ENCODE data around the gene IGSF3.

DNA sequence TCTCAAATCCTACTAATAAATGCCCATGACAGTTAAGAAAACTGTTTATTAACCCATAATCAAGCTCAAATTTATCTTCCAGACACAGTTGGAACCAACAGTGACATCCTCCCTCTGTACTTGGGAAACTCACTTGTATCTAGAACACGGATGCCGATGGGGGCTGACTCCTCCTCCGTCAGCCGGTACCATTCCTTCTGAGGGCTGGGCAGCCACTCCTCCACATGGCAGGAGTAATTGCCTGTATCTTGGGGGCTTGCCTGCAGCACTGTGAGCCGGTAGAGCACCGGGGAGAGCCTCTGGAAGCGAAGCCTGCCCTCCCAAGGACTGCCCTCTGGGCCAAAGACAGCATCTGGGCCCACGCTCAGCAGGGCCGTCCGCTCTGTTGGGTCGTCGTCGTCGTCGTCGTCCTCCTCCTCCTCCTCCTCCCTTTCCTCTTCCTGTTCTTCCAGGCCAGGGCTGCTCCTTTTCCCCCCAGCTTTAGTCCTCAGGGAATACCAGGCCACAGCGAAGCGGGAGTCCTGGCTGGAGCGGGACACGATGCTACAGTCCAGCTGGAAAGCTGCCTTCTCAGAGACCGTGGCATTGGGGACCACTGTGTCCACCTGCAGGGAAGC lies 88.2 kb downstream of the IGSF3 start:
- TF ChIP-seq, protein P1, sequence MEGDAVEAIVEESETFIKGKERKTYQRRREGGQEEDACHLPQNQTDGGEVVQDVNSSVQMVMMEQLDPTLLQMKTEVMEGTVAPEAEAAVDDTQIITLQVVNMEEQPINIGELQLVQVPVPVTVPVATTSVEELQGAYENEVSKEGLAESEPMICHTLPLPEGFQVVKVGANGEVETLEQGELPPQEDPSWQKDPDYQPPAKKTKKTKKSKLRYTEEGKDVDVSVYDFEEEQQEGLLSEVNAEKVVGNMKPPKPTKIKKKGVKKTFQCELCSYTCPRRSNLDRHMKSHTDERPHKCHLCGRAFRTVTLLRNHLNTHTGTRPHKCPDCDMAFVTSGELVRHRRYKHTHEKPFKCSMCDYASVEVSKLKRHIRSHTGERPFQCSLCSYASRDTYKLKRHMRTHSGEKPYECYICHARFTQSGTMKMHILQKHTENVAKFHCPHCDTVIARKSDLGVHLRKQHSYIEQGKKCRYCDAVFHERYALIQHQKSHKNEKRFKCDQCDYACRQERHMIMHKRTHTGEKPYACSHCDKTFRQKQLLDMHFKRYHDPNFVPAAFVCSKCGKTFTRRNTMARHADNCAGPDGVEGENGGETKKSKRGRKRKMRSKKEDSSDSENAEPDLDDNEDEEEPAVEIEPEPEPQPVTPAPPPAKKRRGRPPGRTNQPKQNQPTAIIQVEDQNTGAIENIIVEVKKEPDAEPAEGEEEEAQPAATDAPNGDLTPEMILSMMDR (conservative IDR thresholded peaks at IDR 0.05; ENCODE audit: low read depth, low read length) = no peak
- TF ChIP-seq EZH2 (IDR thresholded peaks at IDR 0.05; ENCODE audit: borderline replicate concordance, low read depth, low read length, poor library complexity, severe bottlenecking) = no peak

All from A673 (cell line).